GM19395 (cell line): ENCODE data around the gene MRPL51.
"Not testable (repeated sequence)": the region's sequence is repeated elsewhere in the genome, so short reads cannot be mapped to it uniquely, and the experiment has no call there.

ENCODE experiments used
- ATAC-seq: cut with Tn5 transposase; IDR thresholded peaks from one replicate; pipeline ENCODE4 v1.9.1; 2021; ENCODE audit warnings: mild to moderate bottlenecking, moderate library complexity; ENCODE audit not compliant: unreplicated experiment

Gene MRPL51

GRCh38 chr12:6492838-6493496, at the start of gene MRPL51:
Gene MRPL51, minus strand, starts transcription at chr12:6493262. Its CDS starts 126 bp downstream, at chr12:6493136.
- peak; percentile 69 for ATAC-seq

GRCh38 chr12:6542209-6543009, 49.3 kb upstream of the MRPL51 start:
- ATAC-seq: no peak

- ATAC-seq: no peak
Observed at GRCh38 chr12:6541371-6542165, 48.5 kb upstream of the MRPL51 start.

GRCh38 chr12:6540181-6540877, 47.3 kb upstream of the MRPL51 start:
- no peak for ATAC-seq

GRCh38 chr12:6539707-6540134, 46.7 kb upstream of the MRPL51 start:
- no peak for ATAC-seq

GRCh38 chr12:6539314-6539682, 46.2 kb upstream of the MRPL51 start:
- ATAC-seq: no peak

GRCh38 chr12:6538420-6539313, 45.6 kb upstream of the MRPL51 start:
- no peak for ATAC-seq

- not testable (repeated sequence) for ATAC-seq
Observed at GRCh38 chr12:6537580-6538419, 44.7 kb upstream of the MRPL51 start.

GRCh38 chr12:6536894-6537579, 44.0 kb upstream of the MRPL51 start:
- no peak for ATAC-seq

- no peak for ATAC-seq
Observed at GRCh38 chr12:6535960-6536847, 43.1 kb upstream of the MRPL51 start.

- ATAC-seq: no peak
Observed at GRCh38 chr12:6535697-6535946, 42.6 kb upstream of the MRPL51 start.

- peak; percentile 0 for ATAC-seq
Observed at GRCh38 chr12:6534945-6535696, 42.1 kb upstream of the MRPL51 start.

- ATAC-seq: peak; percentile 0
Observed at GRCh38 chr12:6534695-6534944, 41.6 kb upstream of the MRPL51 start.

- peak; percentile 66 for ATAC-seq
Observed at GRCh38 chr12:6533923-6534694, 41.0 kb upstream of the MRPL51 start, which contains the start of gene GAPDH. Gene GAPDH, plus strand, starts transcription at chr12:6534517. Its CDS starts 316 bp downstream, at chr12:6534833.

- peak; percentile 13 for ATAC-seq
Observed at GRCh38 chr12:6533653-6533922, 40.5 kb upstream of the MRPL51 start.

- peak; percentile 13 for ATAC-seq
Observed at GRCh38 chr12:6532927-6533652, 40.0 kb upstream of the MRPL51 start.
